IPS-20b (cell line): ENCODE results near the gene SNRPA1.

Experiments
- H3K27ac ChIP-seq: one replicate; pipeline ENCODE4 v1.5.1; 2013; ENCODE audit warnings: low read length
- H3K27me3 ChIP-seq: 2 replicates; pipeline ENCODE4 v1.6.1; 2013; ENCODE audit warnings: mild to moderate bottlenecking, low read length, inconsistent platforms; ENCODE audit not compliant: insufficient read depth
- H3K36me3 ChIP-seq: 2 replicates; pipeline ENCODE4 v1.6.1; 2013; ENCODE audit warnings: low read depth, mild to moderate bottlenecking, inconsistent platforms, low read length, moderate library complexity; ENCODE audit not compliant: insufficient read depth
- H3K4me1 ChIP-seq: 2 replicates; pipeline ENCODE4 v1.6.1; 2013; ENCODE audit warnings: mild to moderate bottlenecking, control low read depth, inconsistent platforms, low read length, moderate library complexity; ENCODE audit not compliant: insufficient read depth
- H3K4me3 ChIP-seq: 2 replicates; pipeline ENCODE4 v1.5.1; 2013; ENCODE audit warnings: mild to moderate bottlenecking, low read length, inconsistent platforms
- H3K9ac ChIP-seq: 2 replicates; pipeline ENCODE4 v1.6.1; 2013; ENCODE audit warnings: low read depth, mild to moderate bottlenecking, inconsistent platforms, low read length, moderate library complexity
- H3K9me3 ChIP-seq: 2 replicates; pipeline ENCODE4 v1.6.1; 2013; ENCODE audit warnings: mild to moderate bottlenecking, low read depth, low read length, inconsistent platforms; ENCODE audit not compliant: insufficient read depth

SNRPA1 gene

DNA sequence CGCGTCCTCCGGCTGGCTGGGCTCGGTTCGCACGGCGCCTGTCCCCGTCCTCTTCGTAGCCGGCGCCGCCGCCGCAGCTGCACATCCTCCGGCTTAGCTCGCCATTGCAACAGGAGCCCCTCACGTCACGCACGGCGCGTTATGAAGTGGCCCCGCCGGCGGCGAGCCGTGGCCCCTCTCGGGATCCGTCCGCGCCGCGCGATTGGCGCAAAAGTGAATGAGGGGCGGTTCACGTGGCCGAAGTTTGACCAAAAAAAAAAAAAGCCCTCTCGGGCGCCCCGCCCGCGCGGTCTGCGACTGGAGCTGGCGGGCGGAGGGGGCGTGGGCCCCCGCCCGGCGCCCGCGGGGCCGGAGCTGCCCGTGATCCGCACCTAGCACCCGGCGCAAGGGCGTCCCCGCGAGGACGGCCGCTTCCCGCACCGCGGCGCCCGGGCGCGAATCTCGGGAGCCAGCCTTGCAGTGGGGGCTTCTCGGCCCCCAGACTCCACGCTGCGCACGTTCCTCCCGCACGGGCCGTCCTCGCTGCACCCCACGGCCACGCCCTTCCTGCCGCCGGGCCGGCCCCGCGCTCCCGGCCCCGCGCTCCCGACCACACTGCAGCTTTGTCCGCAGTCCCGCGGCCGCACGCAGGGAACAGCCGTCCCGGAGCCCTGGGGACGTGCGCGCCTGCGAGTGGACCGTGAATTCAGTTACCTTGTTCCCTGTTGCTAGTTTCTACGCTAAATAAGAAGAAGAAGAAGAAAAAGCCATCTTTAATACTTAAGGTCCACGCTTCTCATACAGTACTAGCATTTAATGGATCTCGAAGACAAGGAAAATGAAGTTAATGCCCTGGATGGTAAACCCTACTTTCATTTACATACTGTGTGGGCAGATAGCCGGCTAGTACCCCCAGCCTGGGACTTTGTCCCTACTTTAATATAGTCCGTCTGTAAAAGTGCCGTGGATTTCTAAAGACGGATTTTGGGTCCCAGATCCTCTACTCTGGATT, 42.9 kb downstream of the SNRPA1 start, which contains the start of gene CHSY1:
TSS of gene CHSY1 (minus strand) at position 219 of the 991 bp plus-strand sequence. CDS start 592 bp downstream, outside the sequence.
- no peak within 1 kb of the TSS for H3K27ac ChIP-seq
- peaks cover 12% of the 10 kb centered on the region; the same call in 1 of the 2 replicates for H3K4me1 ChIP-seq
- H3K27me3 ChIP-seq, result peaks cover 12% of the 10 kb centered on the region; the same call in 1 of the 2 replicates
- H3K9ac ChIP-seq, result peak within 1 kb of the TSS; percentile 85
- peak within 1 kb of the TSS; percentile 84 for H3K4me3 ChIP-seq
- no peaks in the 10 kb centered on the region for H3K9me3 ChIP-seq
- peaks cover 14% of the 10 kb centered on the region for H3K36me3 ChIP-seq

DNA sequence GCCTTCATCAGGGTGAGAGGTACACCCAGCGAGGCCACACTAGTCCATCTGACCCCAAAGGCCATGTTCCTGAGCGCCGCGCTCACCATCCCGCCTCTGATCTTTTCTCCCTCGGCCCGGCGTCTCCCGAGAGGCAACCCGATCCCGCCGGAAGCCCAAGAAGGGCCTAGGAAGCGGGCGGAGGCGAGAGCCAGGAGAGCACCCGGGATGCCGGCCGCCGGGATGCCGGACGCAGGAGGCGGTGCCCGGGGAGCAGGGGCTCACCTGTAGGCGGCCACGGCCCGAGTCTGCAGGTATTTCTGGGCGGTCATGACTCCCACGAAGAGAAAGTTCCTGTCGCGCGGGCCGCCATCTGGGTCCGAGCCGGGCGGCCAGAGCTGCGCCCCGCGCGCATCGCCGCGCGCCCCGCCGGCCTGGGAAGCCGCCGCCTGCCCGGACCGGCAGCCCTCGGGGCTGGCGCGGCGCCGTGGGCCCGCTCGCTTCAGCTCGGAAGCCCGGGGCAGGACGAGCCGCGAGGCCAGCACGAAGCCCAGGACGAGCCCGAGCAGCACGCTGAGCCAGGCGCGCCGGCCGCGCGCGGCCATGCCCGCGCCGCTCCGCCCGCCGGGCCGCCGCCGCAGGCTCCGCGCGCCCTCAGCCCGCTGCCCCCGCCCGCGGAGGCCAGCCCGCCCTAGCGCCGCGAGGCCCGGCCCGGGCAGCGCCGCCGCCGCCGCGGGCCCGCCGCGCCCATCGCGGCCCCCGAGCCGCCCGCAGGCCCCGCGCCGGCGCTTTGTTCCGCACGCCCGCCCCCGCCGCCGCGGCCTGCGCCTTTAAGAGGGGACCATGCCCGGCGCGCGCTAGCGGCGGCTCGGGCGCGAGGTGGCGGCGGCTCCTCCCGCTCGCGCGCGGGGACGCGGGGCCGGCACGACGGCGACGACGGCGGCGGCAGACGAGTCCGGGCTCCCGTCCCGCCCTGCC, 43.9 kb downstream of the SNRPA1 start:
- Histone ChIP-seq H3K27ac (no peak overlapping the region), H3K9me3 (no peaks in the 10 kb centered on the region), H3K4me3 (peak overlapping the region; percentile 84), H3K4me1 (peaks cover 12% of the 10 kb centered on the region; the same call in 1 of the 2 replicates), H3K36me3 (peaks cover 24% of the 10 kb centered on the region), H3K9ac (peak overlapping the region; percentile 85), H3K27me3 (peaks cover 12% of the 10 kb centered on the region; the same call in 1 of the 2 replicates)

DNA sequence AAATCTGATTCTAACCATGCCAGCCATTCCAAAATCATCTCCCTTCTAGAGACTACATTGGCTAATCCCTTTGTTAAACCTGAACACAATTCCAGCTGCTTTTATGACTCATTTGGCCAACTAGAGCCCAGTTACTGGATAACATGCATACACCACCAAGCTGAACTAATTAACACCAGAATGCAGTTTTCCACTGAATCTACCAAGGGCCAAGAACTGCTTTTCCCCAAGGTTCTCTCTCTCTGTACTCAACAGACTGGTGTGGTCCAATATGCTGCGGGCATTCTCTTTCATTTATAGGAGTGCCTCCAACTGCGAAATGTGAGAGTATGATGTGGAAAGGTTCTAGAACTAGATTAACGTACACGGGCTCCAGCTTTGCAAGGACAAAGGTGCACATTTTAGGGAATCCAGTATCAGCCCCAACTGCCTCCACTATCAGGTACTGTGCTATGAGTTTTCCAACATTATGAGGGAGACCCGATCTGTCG, 44.7 kb downstream of the SNRPA1 start:
- Histone ChIP-seq H3K4me3 (peak overlapping the region; percentile 84), H3K4me1 (peaks cover 12% of the 10 kb centered on the region; the same call in 1 of the 2 replicates), H3K27me3 (peaks cover 12% of the 10 kb centered on the region; the same call in 1 of the 2 replicates), H3K27ac (no peak overlapping the region), H3K9ac (peak overlapping the region; percentile 85), H3K9me3 (no peaks in the 10 kb centered on the region), H3K36me3 (peaks cover 29% of the 10 kb centered on the region)

DNA sequence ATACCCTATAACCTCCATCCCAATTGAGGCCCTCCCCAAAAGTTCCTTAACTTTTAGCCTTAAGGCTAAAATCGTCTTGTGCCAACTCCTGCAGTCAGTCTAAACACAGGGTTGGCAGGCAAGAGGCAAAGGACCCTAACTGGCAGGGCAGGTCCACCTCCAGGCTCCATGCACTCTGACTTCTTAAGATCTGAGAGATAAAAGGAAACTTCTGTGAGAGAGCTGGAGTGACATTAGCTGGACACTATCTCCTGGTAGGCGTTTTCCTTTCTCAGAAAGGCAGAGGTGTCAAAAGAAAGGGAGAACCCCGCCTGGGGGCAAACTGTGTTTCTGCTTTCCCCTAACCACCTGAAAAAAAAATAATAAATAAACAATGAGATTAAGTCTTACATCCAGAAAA, 46.8 kb downstream of the SNRPA1 start:
- H3K27me3 ChIP-seq, result peaks cover 11% of the 10 kb centered on the region; the same call in 1 of the 2 replicates
- peaks cover 29% of the 10 kb centered on the region for H3K36me3 ChIP-seq
- no peak overlapping the region for H3K9ac ChIP-seq
- peaks cover 17% of the 10 kb centered on the region for H3K4me1 ChIP-seq
- no peak overlapping the region; the same call in 1 of the 2 replicates for H3K4me3 ChIP-seq
- H3K9me3 ChIP-seq, result no peaks in the 10 kb centered on the region
- H3K27ac ChIP-seq, result no peak overlapping the region

DNA sequence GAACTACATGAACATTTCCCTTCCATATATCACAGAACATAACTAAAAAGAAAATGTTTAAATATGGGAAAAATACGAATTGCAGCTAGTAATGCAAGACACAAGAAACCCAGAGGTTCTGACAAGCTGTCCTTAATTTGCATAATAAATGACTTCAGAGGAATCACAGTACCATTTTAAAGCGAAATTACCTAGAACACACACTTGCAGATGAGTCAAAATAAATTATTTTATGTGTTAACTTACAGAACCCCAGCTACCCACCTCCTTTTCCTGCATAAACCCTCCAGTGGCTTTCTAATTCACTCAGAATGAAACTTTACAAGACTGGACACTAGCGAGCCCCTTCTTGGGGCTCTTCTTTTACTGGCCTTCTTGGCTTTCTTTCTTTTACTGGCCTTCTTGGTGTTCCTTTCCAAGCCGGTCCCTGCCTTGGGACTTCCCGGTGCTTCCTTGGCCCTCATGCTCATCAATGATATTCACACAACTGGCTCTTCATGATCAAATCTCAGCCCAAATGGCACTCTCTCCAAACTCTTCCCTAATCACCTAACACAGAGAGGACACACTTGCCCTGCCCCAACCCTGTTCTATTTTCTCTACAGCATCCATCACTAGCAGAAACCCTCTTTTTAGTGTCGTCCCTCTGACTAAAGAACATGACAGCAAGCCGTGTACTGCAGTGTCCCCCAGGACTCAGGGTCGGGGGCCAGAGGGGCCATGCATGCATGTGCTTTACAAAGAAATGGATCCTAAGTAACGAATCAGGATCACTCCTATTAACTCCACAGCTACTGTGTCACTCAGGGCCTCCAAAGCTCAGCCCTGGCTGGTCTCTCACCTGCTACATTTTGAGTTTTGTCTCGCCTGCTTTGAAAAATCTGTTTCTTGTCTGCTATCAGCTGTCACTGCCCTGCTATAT, 48.0 kb downstream of the SNRPA1 start:
- no peaks in the 10 kb centered on the region for H3K27me3 ChIP-seq
- H3K4me1 ChIP-seq, result peaks cover 24% of the 10 kb centered on the region
- H3K9ac ChIP-seq, result no peak overlapping the region
- H3K36me3 ChIP-seq, result peaks cover 37% of the 10 kb centered on the region
- H3K9me3 ChIP-seq, result no peaks in the 10 kb centered on the region
- H3K27ac ChIP-seq, result no peak overlapping the region
- H3K4me3 ChIP-seq, result no peak overlapping the region

DNA sequence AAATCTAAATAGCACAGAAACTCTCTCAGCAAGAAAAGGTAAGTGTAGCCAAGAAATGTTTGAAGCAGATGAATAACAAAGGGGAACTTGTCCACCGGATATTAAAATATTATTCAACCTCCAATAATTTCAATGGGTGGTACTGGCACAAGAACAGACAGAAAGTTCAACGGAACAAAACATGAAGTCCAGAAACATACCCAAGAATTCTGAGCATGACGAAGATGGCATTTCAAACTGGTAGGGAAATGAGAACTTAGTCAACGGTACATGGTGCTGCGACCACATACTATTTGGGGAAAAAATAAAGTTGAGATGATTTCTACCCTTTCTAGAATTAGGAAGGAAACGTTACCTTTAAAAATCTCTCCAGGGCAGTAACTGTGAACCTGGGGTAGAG, 48.7 kb downstream of the SNRPA1 start:
- Histone ChIP-seq H3K27ac (no peak overlapping the region), H3K4me3 (no peak overlapping the region), H3K27me3 (no peaks in the 10 kb centered on the region), H3K36me3 (peaks cover 39% of the 10 kb centered on the region), H3K9ac (no peak overlapping the region), H3K9me3 (no peaks in the 10 kb centered on the region), H3K4me1 (peaks cover 24% of the 10 kb centered on the region)

DNA sequence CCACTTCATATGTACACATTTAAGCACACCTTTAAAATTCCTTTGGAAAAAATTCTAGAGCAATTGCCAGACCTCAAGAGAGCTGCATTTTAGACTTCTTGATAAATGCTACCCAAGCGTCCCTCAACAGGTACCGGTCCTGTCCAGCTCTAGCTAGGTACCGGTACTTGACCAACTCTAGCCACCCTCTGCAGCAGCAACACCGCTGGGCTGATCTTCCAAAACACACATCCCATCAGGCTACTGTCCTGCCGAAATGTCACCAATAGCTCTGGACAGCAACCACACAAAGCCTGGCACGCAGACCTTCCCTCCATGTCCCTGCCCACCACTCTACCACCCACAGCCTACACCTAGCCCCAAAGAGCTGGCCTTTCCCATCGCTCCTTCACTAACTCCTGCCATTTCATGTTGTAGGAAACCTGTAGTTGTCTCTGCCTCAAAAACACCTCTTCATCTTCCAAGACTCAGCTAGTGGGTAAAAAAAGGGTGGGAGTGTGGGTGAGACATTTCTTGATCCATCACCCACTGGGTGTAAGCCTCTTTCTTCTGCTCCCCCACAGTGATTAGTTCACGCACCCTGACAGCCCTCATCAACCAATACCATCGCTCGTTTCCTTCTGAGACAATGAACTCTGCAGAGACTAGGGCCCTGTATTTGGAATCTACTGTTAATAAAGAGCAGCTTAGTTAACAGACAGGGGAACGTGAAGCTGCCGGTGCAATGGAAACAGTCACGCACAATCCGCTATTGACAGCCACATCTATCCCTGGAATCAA, 50.0 kb downstream of the SNRPA1 start:
- Histone ChIP-seq H3K9ac (no peak overlapping the region), H3K9me3 (no peaks in the 10 kb centered on the region), H3K36me3 (peaks cover 39% of the 10 kb centered on the region), H3K4me3 (no peak overlapping the region), H3K27me3 (no peaks in the 10 kb centered on the region), H3K27ac (no peak overlapping the region), H3K4me1 (peaks cover 31% of the 10 kb centered on the region)

DNA sequence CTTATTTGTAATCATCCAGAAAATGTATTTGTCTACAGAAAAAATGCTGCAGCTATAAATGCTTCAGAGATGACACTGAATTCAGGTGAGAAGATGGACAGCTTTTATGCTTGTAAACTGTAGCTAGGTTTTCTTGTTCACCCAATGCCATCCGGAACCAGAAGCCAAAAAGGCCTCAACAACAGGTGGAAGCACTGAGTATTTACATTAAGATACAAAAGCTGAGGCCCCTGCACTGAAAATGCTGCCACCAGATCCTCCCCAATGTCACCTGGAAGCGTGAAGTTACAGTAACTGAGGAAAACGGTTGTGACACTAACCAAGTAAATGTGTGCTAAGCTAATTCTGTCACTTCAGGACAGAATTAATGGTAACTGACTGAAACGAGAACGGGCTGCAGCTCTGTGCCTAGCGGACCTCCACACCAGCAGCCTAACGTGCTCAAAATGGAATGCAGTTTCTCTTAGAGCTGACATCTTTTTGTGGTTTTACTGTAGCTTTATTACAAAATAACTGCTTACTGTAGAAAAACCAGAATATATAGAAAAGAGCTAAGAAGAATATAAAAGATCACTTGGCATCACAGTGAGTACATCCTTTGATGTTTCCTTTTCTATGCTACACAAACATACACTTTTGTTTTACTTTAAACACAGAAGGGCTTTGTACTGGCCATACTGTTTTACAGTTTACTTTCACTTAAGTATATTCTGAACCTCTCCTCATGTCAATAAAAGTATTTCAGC, 50.8 kb downstream of the SNRPA1 start:
- Histone ChIP-seq H3K27me3 (no peaks in the 10 kb centered on the region), H3K36me3 (peaks cover 39% of the 10 kb centered on the region), H3K9ac (no peak overlapping the region; the same call in 1 of the 2 replicates), H3K27ac (no peak overlapping the region), H3K9me3 (no peaks in the 10 kb centered on the region), H3K4me3 (no peak overlapping the region), H3K4me1 (peaks cover 32% of the 10 kb centered on the region)

DNA sequence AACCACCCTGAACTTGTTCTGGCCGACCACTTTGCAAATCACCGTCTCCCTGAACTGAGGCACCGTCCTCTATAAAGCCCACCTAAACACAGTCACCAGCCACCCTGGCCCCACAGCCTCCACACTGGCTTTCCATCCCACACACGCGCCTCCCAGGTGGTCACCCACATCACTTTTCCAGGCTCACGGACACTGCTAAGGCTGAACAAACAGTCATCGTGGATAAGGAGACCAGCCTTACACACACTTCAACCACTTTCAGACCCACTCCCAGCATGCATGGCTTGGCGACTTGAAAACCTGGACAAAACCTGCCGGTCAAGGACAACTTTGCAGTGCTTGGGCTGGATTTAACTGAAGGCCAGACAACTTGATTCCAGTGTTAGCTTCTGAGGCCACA, 51.6 kb downstream of the SNRPA1 start:
- Histone ChIP-seq H3K4me1 (peaks cover 32% of the 10 kb centered on the region), H3K4me3 (no peak overlapping the region), H3K27ac (no peak overlapping the region), H3K9ac (no peak overlapping the region), H3K27me3 (no peaks in the 10 kb centered on the region), H3K9me3 (no peaks in the 10 kb centered on the region), H3K36me3 (peaks cover 36% of the 10 kb centered on the region)
